ENCODE measurements around the gene GINS1.

- no peak for TF ChIP-seq POLR2A (IDR thresholded peaks at IDR 0.05; ENCODE audit: low read length)
- no peak for TF ChIP-seq GATA1 (IDR thresholded peaks at IDR 0.05; ENCODE audit: low read depth, low read length)
Measured at GRCh38 chr20:25485872-25486271, 78.4 kb downstream of the GINS1 start.

Data from erythroblast (primary cell).